PC-9 (cell line): ENCODE data around the gene BICRAL. TPM values are rescaled to one million over a fixed set of nuclear protein-coding genes. Genes with fewer than 3 reads are reported as not detected.
A peak's percentile ranks its signal among the peaks of the same experiment; 100 is the strongest.

Experiments used
- BruUV-seq: library from RNA; stranded (reverse); fragments of 400-500 nt; replicated peaks from 2 replicates; lab custom pipeline; 2021; lab: Mats Ljungman, UMichigan
- CTCF ChIA-PET: fragments of 300-600 bp; sonication (Branson Sonifier 250); formaldehyde crosslinking; loops from one replicate; lab custom pipeline; 2022; ENCODE audit warnings: antibody characterized with exemption; lab: Charles Lee
- POLR2A ChIA-PET: fragments of 300-600 bp; sonication (Branson Sonifier 250); formaldehyde crosslinking; loops from one replicate; lab custom pipeline; 2022; ENCODE audit warnings: antibody characterized with exemption; ENCODE audit not compliant: unreplicated experiment; lab: Charles Lee
- DNase-seq, 2 experiments: peaks; one replicate each; pipeline versions ENCODE4 v3.0.0 to v3.0.0-alpha.2; 2015 to 2022; ENCODE audit warnings: mixed read lengths in 1 of 2
- H2AFZ ChIP-seq: fragments of 200-600 bp; sonication (generic); 2 replicates; pipeline ENCODE4 v1.8.1; 2017; ENCODE audit warnings: antibody characterized with exemption
- H3F3A ChIP-seq: fragments of 200-600 bp; sonication (generic); 2 replicates; pipeline ENCODE4 v1.8.1; 2017; ENCODE audit warnings: antibody characterized with exemption, mild to moderate bottlenecking, low read depth; ENCODE audit not compliant: insufficient read depth
- H3K27ac ChIP-seq: fragments of 200-600 bp; sonication (generic); 2 replicates; pipeline ENCODE4 v1.6.1; 2016; ENCODE audit warnings: mixed run types
- H3K27me3 ChIP-seq: fragments of 200-600 bp; sonication (generic); 2 replicates; pipeline ENCODE4 v1.6.1; 2016; ENCODE audit warnings: low read depth, mixed run types; ENCODE audit not compliant: insufficient read depth
- H3K36me3 ChIP-seq: fragments of 200-600 bp; sonication (generic); 2 replicates; pipeline ENCODE4 v1.6.1; 2016; ENCODE audit warnings: low read depth, mixed run types
- H3K4me1 ChIP-seq: fragments of 200-600 bp; sonication (generic); replicated peaks from 2 replicates; pipeline ENCODE4 v1.6.1; 2016; ENCODE audit warnings: mixed run types; ENCODE audit not compliant: insufficient read depth
- H3K4me2 ChIP-seq: fragments of 200-600 bp; sonication (generic); 2 replicates; pipeline ENCODE4 v1.6.1; 2017; ENCODE audit warnings: mixed run types
- H3K4me3 ChIP-seq: fragments of 200-600 bp; sonication (generic); 2 replicates; pipeline ENCODE4 v1.6.1; 2016; ENCODE audit warnings: mixed run types
- H3K79me2 ChIP-seq: fragments of 200-600 bp; sonication (generic); 2 replicates; pipeline ENCODE4 v1.6.1; 2017; ENCODE audit warnings: low read depth, mixed run types
- H3K9me2 ChIP-seq: fragments of 200-600 bp; sonication (generic); 2 replicates; pipeline ENCODE4 v1.8.1; 2017; ENCODE audit warnings: mild to moderate bottlenecking; ENCODE audit not compliant: insufficient read depth
- H3K9me3 ChIP-seq: fragments of 200-600 bp; sonication (generic); 2 replicates; pipeline ENCODE4 v1.8.1; 2016; ENCODE audit warnings: low read depth; ENCODE audit not compliant: insufficient read depth
- H4K20me1 ChIP-seq: fragments of 200-600 bp; sonication (generic); 2 replicates; pipeline ENCODE4 v1.8.1; 2017; ENCODE audit not compliant: insufficient read depth
- CTCF ChIP-seq: fragments of 200-600 bp; sonication (generic); conservative IDR thresholded peaks from 2 replicates; pipeline ENCODE4 v1.6.1; 2017; ENCODE audit warnings: mixed run types, antibody characterized with exemption, mild to moderate bottlenecking, moderate library complexity
- EZH2 ChIP-seq: fragments of 200-600 bp; sonication (generic); IDR thresholded peaks from 2 replicates; pipeline ENCODE4 v1.8.0; 2017; ENCODE audit warnings: antibody characterized with exemption, low read depth
- intact Hi-C: fragments of 100-400 bp; cut with micrococcal nuclease; formaldehyde crosslinking; loops from one replicate; pipeline ENCODE4 v1.10.0; 2022; ENCODE audit not compliant: unreplicated experiment
- total RNA-seq: library from RNA; stranded (reverse); gene quantifications from 2 replicates; pipeline ENCODE4 v1.2.3, GENCODE V29; 2021

The BICRAL gene
- total RNA-seq, 1 experiment from 2014 or later: 12.9 TPM

GRCh38 chr6:42846505-42846904 is 64.7 kb downstream of the BICRAL start:
- H2AFZ ChIP-seq: no peak overlapping the region
- ChIA-PET CTCF (no interaction called here), POLR2A (no interaction called here)
- no peaks in the 10 kb centered on the region for H3K36me3 ChIP-seq
- intact Hi-C loops: no loop called here
- DNase-seq: peak in 1 of 2 experiments; percentile 51
- H3K9me2 ChIP-seq: no peaks in the 10 kb centered on the region
- H3K27me3 ChIP-seq: no peaks in the 10 kb centered on the region
- H3K4me3 ChIP-seq: no peak overlapping the region
- no peak overlapping the region for H3K27ac ChIP-seq
- BruUV-seq: no TSS peak
- H3K4me1 ChIP-seq: no peaks in the 10 kb centered on the region
- no peak overlapping the region for H3K4me2 ChIP-seq
- no peak for TF ChIP-seq EZH2
- TF ChIP-seq CTCF: no peak
- H3F3A ChIP-seq: peaks cover 4% of the 10 kb centered on the region
- H3K79me2 ChIP-seq: no peaks in the 10 kb centered on the region
- no peaks in the 10 kb centered on the region for H4K20me1 ChIP-seq
- H3K9me3 ChIP-seq: no peaks in the 10 kb centered on the region

GRCh38 chr6:42848700-42849099 is 66.8 kb downstream of the BICRAL start:
- Histone ChIP-seq H4K20me1 (no peaks in the 10 kb centered on the region), H3F3A (peaks cover 4% of the 10 kb centered on the region), H3K4me2 (no peak overlapping the region), H3K36me3 (no peaks in the 10 kb centered on the region), H3K27ac (no peak overlapping the region), H3K9me3 (no peaks in the 10 kb centered on the region), H3K79me2 (no peaks in the 10 kb centered on the region), H3K4me1 (no peaks in the 10 kb centered on the region), H3K27me3 (no peaks in the 10 kb centered on the region), H3K4me3 (no peak overlapping the region), H2AFZ (no peak overlapping the region), H3K9me2 (no peaks in the 10 kb centered on the region)
- no peak for DNase-seq
- ChIA-PET CTCF (no interaction called here), POLR2A (no interaction called here)
- BruUV-seq: no TSS peak
- TF ChIP-seq EZH2 (no peak), CTCF (no peak)
- intact Hi-C loops: no loop called here

- no peaks in the 10 kb centered on the region for H3K27me3 ChIP-seq
- DNase-seq: no peak
- H3K4me2 ChIP-seq: no peak overlapping the region
- intact Hi-C loops: no loop called here
- H3K36me3 ChIP-seq: peaks cover 2% of the 10 kb centered on the region; the same call in 1 of the 2 replicates
- H4K20me1 ChIP-seq: no peaks in the 10 kb centered on the region
- H3K9me2 ChIP-seq: no peaks in the 10 kb centered on the region
- H3K79me2 ChIP-seq: no peaks in the 10 kb centered on the region
- H3K9me3 ChIP-seq: no peaks in the 10 kb centered on the region
- ChIA-PET CTCF (no interaction called here), POLR2A (no interaction called here)
- no peak overlapping the region for H3K4me3 ChIP-seq
- TF ChIP-seq EZH2 (no peak), CTCF (no peak)
- no peaks in the 10 kb centered on the region for H3K4me1 ChIP-seq
- H3F3A ChIP-seq: no peaks in the 10 kb centered on the region; the same call in none of the 2 replicates
- BruUV-seq: no TSS peak
- no peak overlapping the region for H2AFZ ChIP-seq
- H3K27ac ChIP-seq: no peak overlapping the region
Measured at GRCh38 chr6:42851599-42851998, 69.7 kb downstream of the BICRAL start.
